HG03025 (cell line): Measurements from ENCODE around the gene SCRN1.
"Not testable (repeated sequence)": the region's sequence is repeated elsewhere in the genome, so short reads cannot be mapped to it uniquely, and the experiment has no call there.

ENCODE experiments used
- ATAC-seq: cut with Tn5 transposase; IDR thresholded peaks from one replicate; pipeline ENCODE4 v1.9.1; 2021; ENCODE audit warnings: mild to moderate bottlenecking, moderate library complexity; ENCODE audit not compliant: unreplicated experiment, low FRiP score

Gene SCRN1

DNA sequence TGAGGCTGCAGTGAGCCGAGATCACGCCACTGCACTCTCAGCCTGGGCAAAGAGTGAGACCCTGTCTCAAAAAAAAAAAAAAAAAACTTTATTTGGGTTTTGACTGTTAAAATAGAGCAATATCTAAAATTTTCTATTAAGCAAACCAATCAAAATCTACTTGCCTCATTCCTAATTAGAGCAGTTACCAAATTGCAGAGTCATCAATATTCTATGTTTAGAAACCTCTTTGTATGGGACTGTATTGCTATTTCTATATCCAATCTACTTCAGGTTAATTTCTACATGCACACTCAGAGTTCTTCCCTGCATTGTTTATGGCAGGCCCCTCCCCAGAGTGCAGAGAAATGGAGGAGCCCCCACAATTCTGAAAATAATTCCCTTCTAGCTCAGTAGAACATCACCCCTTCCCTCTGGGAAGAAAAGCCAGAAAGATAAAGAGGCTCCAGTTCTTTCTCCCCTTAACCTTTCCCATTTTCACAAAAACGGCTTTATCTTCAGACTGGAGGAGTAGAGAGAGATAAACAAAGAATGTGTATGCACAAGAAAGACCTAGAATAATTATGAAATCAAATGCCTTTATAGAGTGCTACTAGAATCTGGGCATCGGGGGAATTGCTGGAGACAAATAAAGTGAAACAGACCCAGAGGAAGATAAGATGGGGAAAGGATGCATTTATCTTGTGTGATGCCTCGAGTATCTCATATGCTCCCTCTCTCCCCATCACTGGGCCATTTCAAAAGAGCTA lies 17.9 kb downstream of the SCRN1 start:
- ATAC-seq: no peak

DNA sequence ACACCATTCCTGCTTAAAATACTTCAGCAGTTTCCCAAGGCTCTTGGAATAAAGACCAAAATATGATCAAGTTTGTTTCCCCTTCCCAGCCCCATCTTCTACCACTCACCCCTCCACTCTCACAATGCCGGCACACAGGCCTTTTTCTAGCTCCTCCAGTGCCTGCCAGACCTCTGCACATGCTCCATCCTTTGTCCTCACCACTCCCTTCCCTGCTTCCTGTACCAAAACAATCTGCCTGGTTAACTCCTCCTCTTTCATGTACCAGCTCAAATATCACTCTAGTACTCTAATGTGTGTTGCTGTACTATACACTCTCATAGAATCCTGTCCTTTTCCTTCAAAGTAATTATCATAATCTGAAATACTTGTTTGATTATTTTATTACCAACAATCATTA lies 19.4 kb downstream of the SCRN1 start:
- no peak for ATAC-seq

DNA sequence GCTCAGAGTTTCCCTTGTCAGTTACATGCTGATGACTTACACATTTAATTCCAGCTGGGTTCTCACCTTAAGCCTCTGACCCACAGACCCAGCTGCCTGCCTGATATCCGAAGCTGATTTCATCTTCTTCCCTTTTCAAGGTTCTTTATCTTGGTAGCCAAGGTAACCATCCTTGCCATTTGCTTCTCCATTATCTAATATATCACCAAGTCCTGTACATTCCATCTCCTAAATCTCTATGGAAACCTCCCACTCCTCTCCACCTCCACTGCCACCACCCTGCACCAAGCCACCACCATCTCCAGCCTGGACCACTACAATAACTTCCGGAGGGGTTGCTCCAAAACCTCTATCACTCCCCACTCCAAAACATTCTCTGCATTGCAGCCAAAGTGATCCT lies 19.9 kb downstream of the SCRN1 start:
- no peak for ATAC-seq

DNA sequence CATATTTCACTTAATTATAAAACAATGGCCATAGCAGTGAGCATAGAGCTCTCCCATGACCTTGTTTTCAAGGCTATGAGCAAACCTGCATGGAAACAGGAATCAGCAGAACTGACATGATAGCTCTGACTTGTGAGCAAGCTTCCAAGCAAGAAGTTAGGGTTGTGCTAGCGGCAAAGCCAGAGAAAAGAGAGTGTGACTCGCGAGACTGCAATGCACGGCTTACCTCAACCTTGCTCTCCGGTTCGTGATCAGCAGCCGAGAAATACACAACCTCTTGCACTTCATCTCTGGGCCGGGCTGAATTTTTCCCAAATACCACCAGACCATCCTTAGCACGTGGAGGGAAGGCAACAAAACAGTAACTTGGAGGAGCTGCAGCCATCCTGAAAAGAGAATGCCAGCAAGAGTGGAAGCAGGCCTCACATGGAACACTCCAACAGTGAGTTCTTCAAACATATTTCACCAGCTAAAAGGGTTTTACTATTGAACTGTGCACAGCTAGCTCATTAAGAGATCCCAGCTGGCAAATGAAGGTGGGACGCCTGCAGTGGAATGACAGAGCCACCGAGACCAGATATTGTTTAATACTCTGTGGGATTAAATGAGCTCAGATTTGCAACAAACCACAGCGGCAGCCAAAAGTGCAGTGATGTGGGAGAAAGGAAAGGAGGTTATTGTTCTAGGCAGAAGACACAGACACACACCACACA lies 20.8 kb downstream of the SCRN1 start:
- ATAC-seq: no peak

DNA sequence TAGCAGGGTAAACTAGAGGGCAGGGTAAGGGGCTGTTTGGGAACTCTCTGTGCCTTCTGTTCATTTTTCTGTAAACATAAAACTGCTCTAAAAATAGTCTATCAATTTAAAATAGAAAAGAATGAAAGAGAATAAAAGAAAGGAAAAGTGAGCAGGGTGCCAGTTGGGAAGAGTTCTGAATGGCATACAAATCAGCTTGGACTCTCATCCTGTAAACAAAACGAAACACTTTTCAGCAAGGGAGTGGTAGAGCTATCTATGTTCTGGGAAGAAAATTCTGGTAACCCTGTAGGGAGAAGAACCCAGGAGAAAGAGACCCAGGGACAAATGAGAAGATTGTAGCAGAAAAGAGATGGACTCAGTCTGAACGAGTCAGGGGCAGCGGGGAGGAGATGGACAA lies 24.6 kb downstream of the SCRN1 start:
- no peak for ATAC-seq

DNA sequence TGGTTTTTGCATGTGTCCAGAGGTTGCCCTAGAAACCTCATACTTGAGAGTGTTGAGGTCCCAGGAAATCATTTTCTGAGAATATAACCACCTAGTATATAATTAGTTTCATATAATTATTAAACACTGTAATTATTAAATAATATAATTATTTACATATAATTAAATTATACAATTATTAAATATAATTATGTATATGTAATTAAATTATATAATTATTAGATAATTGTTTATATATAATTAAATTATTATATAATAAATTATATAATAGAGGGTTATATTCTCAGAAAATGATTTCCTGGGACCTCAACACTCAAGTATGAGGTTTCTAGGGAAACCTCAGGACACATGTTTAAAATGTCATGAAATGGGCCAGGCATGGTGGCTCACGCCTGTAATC lies 27.6 kb downstream of the SCRN1 start:
- no peak for ATAC-seq

DNA sequence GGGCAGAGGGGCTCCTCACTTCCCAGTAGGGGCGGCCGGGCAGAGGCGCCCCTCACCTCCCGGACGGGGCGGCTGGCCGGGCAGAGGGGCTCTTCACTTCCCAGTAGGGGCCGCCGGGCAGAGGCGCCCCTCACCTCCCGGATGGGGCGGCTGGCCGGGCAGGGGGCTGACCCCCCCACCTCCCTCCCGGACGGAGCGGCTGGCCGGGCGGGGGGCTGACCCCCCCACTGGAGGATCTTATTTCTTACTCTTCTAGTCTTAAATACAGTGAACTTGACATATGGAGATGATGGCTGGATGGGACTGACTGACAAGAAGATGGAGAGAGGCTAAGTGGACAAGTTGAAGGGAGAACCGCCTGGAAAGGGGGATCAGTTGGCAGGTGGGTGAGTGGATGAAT lies 28.0 kb downstream of the SCRN1 start:
- not testable (repeated sequence) for ATAC-seq

DNA sequence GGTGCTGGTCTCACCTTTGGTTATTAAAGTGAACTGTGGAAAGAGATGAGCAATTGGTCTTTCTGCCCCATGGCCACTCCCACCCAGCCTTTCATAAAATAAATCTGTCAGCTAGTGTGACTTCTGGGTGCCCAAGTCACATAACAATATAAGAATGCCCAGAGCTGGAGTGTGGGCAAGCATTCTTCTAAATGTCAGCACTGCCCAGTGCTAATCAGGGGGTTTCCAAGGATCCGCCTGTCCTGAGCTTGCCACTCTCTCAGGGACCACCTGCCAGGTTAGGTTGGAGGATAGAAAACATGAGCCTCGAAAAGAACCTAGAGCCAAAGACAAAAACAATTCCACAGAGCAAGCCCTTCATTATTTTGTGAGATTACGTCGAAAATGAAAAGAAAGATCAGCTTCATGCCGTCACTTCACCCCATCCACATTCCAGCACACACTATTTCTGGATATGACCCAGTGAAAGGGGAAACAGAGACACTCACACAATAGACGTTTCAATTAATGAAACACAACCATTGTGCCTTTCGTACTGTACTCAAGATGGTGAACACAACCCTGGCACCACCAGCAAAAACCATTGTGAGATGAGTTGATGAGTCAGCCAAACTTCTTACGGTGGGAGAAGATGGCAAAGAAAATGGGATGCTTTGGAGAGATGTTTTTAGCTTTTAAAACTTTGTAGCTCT lies 30.8 kb downstream of the SCRN1 start:
- no peak for ATAC-seq

DNA sequence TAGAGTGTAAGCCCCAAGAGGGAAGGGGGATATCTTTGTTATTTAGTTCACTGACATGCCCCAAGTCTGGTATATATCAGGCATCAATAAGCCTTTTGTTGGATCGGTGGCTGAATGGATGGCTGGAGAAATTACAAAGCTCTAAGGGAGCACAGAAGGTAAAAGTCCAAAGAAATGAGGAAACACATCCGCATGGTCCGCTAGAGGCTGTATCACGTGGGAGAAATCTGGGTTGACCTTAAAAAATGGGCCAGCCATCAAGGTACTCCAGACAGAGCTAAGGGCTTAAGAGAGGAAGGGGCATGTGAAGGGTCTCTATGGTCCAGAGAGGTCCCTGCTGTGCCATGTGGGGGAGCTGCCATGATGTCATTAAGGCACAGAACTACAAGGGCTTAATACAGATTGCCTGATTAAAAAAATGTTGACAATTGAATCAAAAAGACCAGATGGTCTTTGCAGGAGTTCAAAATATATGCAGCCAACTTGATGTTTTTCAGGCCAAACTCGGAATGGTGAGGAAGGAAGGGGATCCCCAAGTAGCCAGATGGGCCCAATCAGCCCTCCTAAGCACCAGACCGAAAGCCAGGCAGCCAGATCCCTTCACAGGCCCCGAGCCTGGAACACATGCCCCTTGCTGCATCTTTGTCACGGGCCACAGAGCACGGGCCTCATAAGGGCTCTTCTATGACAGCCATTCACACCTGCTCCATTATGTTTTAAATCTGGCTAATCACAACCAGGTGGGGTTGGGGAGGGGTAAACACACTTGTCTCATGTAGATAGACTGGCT lies 31.9 kb downstream of the SCRN1 start:
- ATAC-seq: no peak

DNA sequence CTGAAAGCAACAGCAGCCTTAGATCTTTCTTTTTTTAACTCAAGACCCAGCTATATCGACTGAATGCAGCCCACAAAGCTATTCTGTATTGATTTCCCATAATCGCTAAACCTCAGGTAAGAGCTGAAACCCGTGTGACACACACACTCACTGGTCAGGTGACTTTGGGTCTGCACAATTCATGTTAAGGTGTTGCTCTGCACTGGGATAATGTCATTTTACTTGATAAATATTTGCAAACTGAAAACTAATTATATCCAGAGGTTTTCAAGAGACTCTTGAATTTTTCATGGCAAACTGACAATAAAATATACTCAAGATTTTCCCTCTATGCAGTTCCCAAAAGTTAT lies 33.1 kb downstream of the SCRN1 start:
- ATAC-seq: no peak

DNA sequence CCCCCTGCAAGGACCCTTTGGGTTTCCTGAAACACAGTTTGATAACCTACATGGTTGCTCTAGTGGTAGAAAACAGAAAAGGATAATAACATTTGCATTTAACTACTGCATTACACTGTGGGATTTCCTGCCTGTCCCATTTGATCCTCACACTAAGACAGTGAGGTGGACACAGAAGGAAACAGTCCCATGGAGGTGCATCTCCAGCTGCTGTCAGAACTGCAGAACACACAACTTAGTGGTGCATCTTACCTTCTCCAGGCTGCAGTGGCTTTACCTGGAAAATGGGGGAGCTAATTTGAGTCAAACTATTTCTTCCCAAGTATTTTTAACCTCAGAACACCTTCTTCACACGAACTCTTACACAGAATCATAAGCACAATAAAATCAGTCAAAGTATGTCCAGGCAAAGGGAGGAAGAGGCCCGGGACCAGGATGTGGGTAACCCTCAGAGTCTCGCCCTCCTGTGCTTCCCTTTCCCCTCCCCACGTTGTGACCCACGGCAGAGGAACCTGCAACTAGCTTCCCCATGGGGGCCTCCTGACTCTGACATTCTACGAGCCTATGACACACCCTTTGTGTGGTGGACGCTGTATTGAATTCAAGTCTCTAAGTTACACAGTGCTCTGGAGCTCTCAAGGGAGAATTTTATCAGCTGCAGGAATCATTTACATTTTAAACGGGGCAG lies 33.7 kb downstream of the SCRN1 start:
- no peak for ATAC-seq

DNA sequence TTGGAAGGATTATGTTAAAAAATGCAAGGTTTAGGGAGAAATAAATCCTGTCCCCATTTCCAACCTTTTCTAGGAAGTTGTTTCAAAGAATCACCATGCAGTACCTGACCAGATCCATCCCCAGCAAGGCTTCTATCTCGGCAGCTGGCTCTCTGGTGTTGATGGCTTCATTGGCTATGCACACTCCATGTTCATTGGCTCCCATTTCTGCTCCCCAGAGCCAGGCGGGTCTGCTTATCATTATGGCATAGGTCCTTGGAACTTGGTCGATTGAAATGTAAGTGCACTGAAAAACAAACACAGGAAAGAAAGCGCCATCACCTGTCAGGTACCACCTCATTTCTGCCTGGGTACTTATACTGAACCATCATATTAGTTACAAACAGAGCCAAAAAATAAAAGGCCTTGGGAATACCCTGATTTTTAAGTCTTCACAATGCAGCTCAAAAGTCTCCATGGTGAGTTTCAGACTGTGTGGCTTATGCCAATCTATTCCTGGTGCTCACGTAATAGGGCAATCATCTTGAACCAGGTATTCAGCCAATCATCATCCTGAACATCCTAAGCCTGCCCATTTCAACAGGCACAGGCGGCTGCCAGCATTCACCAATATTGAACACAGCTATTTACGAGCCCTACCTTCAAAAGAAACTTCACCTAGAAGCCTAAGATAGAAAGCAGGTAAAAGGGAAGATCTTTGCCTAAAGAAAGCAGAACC lies 34.4 kb downstream of the SCRN1 start:
- no peak for ATAC-seq

DNA sequence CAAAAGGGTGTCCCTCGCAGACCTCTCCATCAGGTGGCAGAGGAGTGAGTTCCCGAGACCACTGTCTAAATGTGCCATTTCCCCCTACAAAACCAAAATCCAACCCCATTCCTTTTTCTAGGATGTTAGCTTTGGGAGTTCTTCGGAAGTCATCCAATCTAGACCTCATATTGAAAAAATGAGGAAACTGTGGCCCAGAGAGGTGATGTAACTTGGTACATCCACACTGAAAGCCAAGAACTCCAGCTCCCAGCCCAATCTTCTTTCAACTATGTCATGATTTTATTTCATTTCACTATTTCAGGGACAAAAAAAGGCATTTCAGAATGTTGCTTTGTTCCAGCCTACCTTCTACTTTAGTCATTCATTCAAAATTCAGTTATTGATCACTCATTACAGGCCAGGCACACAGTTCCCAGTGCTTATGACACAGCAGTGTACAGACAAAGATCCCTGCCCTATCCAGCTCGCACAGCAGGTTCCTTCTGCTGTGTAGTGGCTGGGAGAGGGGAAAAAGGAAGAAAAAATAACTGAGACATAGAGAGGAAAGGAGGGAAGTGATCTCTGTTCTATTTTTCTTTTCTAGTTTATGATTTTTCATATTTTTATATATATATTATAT lies 35.8 kb downstream of the SCRN1 start:
- ATAC-seq: no peak

DNA sequence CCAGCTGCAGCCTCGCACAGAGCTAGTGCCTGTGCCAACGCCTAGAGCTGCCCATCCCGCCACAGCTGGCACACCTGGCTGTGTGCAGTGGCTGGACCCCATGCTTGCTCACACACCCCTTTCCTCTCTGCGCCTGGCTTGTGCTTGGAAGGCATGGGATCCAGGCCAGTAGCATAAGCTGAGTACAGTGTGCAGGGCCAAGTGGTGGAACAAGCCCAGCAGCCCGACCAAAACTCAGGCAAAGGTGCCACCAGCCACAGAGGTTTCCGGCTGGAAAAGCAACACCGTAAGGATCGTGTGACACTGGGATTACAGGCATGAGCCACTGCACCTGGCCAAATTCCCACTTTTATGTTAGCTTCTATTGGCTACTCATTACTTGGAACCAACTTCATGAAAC lies 38.4 kb downstream of the SCRN1 start:
- no peak for ATAC-seq

DNA sequence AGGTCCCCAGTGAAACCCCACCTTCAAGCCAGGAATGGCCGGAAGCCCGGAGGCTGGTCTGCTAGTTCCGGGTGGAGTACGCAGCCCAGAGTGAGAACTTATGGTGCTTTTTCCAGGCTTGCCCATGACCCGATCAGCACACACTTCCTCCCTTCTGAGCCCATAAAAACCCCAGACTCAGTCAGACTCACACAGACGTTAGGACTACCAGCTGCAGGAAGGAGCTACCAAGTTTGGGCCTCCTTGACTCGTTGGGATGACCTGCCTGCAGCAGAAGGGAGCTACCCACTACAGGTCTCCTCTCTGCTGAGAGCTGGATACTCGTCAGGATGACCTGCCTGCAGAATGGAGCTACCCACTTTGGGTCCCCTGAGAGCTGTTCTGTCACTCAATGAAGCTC lies 39.1 kb downstream of the SCRN1 start:
- no peak for ATAC-seq

DNA sequence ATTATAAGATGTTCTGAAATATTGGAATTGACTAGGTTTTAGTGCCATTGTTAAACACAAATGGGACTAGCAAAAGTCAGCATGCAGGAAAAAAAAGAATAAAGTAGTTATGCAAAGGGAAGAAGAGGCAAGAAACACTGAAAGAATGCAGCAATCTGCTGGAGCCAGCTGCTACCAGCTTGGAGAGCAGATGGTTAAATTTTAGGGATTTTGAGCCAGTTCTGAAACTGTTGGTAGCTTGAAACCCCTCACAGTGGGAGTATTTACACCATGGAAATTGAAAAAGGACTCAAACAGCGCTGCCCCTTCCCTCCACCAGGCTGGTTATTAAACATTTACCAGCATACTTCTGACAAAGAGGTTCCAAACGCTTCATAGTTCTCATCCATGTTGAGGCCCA lies 41.0 kb downstream of the SCRN1 start:
- no peak for ATAC-seq

DNA sequence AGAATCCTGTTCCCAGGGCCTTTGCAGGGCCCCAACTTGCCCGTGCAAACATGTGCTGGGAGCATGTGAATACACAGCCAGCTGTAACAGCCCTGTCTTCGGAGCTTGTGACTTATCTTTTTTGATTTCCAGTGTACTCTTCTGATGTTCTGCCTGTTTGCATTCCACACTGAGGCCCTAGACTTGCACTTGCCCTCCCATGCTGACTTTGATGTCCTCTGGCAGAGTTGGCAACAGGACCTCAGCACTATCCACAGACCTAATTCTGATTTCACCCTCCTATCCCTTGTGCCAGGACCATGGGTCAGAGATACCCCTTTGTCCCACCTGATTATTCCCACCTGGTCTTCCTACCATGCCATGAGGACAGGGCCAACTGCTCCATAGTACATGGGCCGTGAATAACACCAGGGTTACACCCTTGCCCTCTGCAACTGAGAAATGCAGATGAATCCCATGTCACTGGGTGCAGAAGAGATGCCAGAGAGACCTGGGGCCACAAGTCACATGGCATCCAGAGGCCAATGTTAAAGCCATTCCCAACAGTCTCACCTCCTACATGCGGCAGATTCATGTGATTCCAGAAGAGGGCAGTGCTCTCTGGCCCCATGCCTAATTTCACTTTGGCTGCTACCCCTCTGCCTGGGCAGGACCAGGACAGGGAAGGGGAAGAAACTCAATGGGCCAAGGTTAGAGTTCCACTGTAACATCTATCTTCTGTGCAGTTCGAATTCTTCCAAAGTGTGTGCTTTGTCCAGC lies 43.0 kb downstream of the SCRN1 start:
- no peak for ATAC-seq

DNA sequence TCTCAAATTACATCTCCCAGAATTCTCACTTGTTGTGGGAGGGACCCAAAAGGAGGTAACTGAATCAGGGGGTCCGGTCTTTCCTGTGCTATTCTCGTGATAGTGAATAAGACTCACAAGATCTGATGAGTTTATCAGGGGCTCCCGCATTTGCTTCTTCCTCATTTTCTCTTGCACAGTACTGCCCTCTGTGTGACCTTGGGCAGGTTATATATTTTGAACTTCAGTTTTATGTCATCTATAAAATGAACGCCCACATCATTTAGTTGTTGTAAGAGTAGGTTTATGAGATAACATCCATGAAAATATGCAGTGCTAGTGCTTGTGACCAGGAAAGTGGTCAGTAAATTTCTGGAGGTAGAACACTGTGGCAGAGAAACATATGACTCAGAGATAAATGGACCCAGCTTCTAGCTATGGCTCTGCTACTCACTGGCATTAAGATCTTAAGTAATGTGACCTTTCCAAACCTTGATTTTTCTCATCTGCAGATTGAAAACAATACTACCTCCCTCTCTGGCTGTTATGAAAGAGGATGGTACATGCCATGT lies 44.3 kb downstream of the SCRN1 start:
- no peak for ATAC-seq
